Astrocyte (in vitro differentiated cells and primary cell): Measurements from ENCODE around the gene TRMT1L. TPM values are rescaled to one million over a fixed set of nuclear protein-coding genes. Genes with fewer than 3 reads are reported as not detected.

Source experiments
- DNase-seq: peaks from one replicate; pipeline ENCODE4 v3.0.0-alpha.2; 2010; ENCODE audit warnings: low read depth
- FAIRE-seq: peaks from 2 replicates; lab custom pipeline; 2011; peaks lifted over from hg19 to GRCh38; lab: Jason Lieb, UNC
- H2AFZ ChIP-seq: 2 replicates; pipeline ENCODE4 v1.6.0; 2012; ENCODE audit warnings: low read depth, low read length, inconsistent platforms
- H3K27ac ChIP-seq: 2 replicates; pipeline ENCODE4 v1.5.1; 2011; ENCODE audit warnings: low read depth, low read length, inconsistent platforms
- H3K27me3 ChIP-seq: 2 replicates; pipeline ENCODE4 v1.6.0; 2011; ENCODE audit warnings: low read length, inconsistent platforms; ENCODE audit not compliant: insufficient read depth
- H3K36me3 ChIP-seq: 2 replicates; pipeline ENCODE4 v1.5.1; 2011; ENCODE audit warnings: low read length, inconsistent platforms; ENCODE audit not compliant: insufficient read depth
- H3K4me1 ChIP-seq: 2 replicates; pipeline ENCODE4 v1.5.1; 2011; ENCODE audit warnings: low read length, inconsistent platforms; ENCODE audit not compliant: insufficient read depth
- H3K4me2 ChIP-seq: 2 replicates; pipeline ENCODE4 v1.6.0; 2012; ENCODE audit warnings: low read length, inconsistent platforms
- H3K4me3 ChIP-seq: 2 replicates; pipeline ENCODE4 v1.5.1; 2011; ENCODE audit warnings: low read depth, mild to moderate bottlenecking, low read length, inconsistent platforms; ENCODE audit not compliant: insufficient read depth
- H3K79me2 ChIP-seq: 2 replicates; pipeline ENCODE4 v1.6.0; 2012; ENCODE audit warnings: mild to moderate bottlenecking, low read length, inconsistent platforms; ENCODE audit not compliant: insufficient read depth
- H3K9ac ChIP-seq: 2 replicates; pipeline ENCODE4 v1.6.0; 2012; ENCODE audit warnings: mild to moderate bottlenecking, low read length, inconsistent platforms
- H3K9me3 ChIP-seq: 2 replicates; pipeline ENCODE4 v1.5.1; 2012; ENCODE audit warnings: low read depth, mild to moderate bottlenecking, low read length, inconsistent platforms; ENCODE audit not compliant: insufficient read depth
- H4K20me1 ChIP-seq: 2 replicates; pipeline ENCODE4 v1.6.0; 2012; ENCODE audit warnings: low read length, inconsistent platforms; ENCODE audit not compliant: insufficient read depth
- H3K27ac Mint-ChIP-seq: one replicate; pipeline ENCODE4 v1.8.0; 2021; ENCODE audit warnings: mild to moderate bottlenecking, mixed read lengths; ENCODE audit not compliant: unreplicated experiment
- H3K27me3 Mint-ChIP-seq: one replicate; pipeline ENCODE4 v1.8.0; 2021; ENCODE audit warnings: low read depth, mixed read lengths; ENCODE audit not compliant: unreplicated experiment
- H3K36me3 Mint-ChIP-seq: one replicate; pipeline ENCODE4 v1.8.0; 2021; ENCODE audit warnings: low read depth, mixed read lengths; ENCODE audit not compliant: unreplicated experiment
- H3K4me1 Mint-ChIP-seq: one replicate; pipeline ENCODE4 v1.8.0; 2021; ENCODE audit warnings: low read depth, mixed read lengths; ENCODE audit not compliant: unreplicated experiment
- H3K4me3 Mint-ChIP-seq: one replicate; pipeline ENCODE4 v1.8.0; 2021; ENCODE audit warnings: mild to moderate bottlenecking, moderate library complexity, mixed read lengths; ENCODE audit not compliant: unreplicated experiment
- H3K9me3 Mint-ChIP-seq: one replicate; pipeline ENCODE4 v1.8.0; 2021; ENCODE audit warnings: mild to moderate bottlenecking, mixed read lengths; ENCODE audit not compliant: unreplicated experiment
- EZH2 ChIP-seq: IDR thresholded peaks from 2 replicates; pipeline ENCODE4 v1.6.1; 2012; ENCODE audit warnings: mild to moderate bottlenecking, low read length, inconsistent platforms; ENCODE audit not compliant: insufficient read depth
- total RNA-seq: library from RNA; stranded (reverse); gene quantifications from 2 replicates; pipeline ENCODE4 v1.2.1, GENCODE V29; 2021
- TF ChIP-seq, protein P1 (sequence below): IDR thresholded peaks from 2 replicates; pipeline ENCODE4 v1.5.1; 2011; ENCODE audit warnings: low read depth, mild to moderate bottlenecking, inconsistent platforms, low read length, moderate library complexity; ENCODE audit not compliant: insufficient read depth

TRMT1L gene
- total RNA-seq, 1 donor from 2014 or later = 17.0 TPM

DNA sequence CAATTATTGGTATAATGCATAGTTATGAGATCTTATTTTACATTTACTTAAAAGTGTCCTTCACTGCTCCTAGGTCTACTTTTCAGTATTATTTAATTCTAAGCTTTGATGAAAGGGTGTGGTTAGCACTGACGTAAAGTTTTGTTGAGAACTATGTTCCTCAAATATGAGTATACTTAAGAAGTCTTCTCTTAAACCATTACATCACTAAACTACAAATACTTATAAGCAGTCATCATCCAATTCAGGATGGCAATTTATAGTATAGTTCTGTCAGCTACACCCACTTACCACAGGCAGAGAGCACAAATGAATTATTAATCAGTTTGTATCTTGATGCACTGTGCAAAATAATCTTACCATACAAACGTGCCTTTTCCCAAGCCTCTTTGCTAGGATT, 27.0 kb downstream of the TRMT1L start:
- Mint-ChIP-seq H3K4me1 (no peaks in the 10 kb centered on the region), H3K9me3 (peaks cover 3% of the 10 kb centered on the region), H3K4me3 (no peak overlapping the region), H3K27ac (no peak overlapping the region), H3K36me3 (peaks cover 20% of the 10 kb centered on the region), H3K27me3 (no peaks in the 10 kb centered on the region)
- Histone ChIP-seq H3K4me1 (no peaks in the 10 kb centered on the region), H3K4me3 (no peak overlapping the region), H3K4me2 (no peak overlapping the region), H3K79me2 (no peaks in the 10 kb centered on the region), H3K27me3 (no peaks in the 10 kb centered on the region), H3K27ac (no peak overlapping the region), H2AFZ (no peak overlapping the region), H4K20me1 (no peaks in the 10 kb centered on the region), H3K36me3 (peaks cover 5% of the 10 kb centered on the region), H3K9me3 (no peaks in the 10 kb centered on the region), H3K9ac (no peak overlapping the region)
- TF ChIP-seq, protein P1, sequence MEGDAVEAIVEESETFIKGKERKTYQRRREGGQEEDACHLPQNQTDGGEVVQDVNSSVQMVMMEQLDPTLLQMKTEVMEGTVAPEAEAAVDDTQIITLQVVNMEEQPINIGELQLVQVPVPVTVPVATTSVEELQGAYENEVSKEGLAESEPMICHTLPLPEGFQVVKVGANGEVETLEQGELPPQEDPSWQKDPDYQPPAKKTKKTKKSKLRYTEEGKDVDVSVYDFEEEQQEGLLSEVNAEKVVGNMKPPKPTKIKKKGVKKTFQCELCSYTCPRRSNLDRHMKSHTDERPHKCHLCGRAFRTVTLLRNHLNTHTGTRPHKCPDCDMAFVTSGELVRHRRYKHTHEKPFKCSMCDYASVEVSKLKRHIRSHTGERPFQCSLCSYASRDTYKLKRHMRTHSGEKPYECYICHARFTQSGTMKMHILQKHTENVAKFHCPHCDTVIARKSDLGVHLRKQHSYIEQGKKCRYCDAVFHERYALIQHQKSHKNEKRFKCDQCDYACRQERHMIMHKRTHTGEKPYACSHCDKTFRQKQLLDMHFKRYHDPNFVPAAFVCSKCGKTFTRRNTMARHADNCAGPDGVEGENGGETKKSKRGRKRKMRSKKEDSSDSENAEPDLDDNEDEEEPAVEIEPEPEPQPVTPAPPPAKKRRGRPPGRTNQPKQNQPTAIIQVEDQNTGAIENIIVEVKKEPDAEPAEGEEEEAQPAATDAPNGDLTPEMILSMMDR = no peak
- TF ChIP-seq EZH2 = no peak
- FAIRE-seq (no peak), DNase-seq (no peak)

DNA sequence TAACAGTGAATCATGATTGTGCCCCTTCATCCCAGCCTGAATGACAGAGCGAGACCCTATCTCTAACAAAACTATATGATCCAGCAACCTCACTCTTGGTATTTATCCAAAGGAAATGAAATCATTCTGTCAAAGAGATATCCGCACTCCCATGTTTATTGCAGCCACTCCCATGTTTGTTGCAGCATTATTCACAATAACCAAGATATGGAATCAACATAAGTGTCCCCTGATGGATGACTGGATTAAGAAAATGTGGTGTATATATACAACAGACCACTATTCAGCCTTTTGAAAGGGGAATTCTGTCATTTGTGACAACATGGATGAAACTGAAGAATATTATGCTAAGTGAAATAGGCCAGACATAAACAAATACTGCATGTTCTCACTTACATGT, 44.4 kb downstream of the TRMT1L start:
- DNase-seq = no peak
- no peaks in the 10 kb centered on the region for H3K79me2 ChIP-seq
- H3K27me3 Mint-ChIP-seq = no peaks in the 10 kb centered on the region
- H3K4me1 ChIP-seq = no peaks in the 10 kb centered on the region
- no peaks in the 10 kb centered on the region for H4K20me1 ChIP-seq
- H3K36me3 Mint-ChIP-seq = peaks cover 8% of the 10 kb centered on the region
- no peaks in the 10 kb centered on the region for H3K4me1 Mint-ChIP-seq
- no peak overlapping the region for H3K9ac ChIP-seq
- no peak for FAIRE-seq
- H3K4me3 Mint-ChIP-seq = no peak overlapping the region
- no peaks in the 10 kb centered on the region for H3K36me3 ChIP-seq
- no peak overlapping the region for H2AFZ ChIP-seq
- no peaks in the 10 kb centered on the region for H3K27me3 ChIP-seq
- H3K4me3 ChIP-seq = no peak overlapping the region
- TF ChIP-seq, protein P1 = no peak
- TF ChIP-seq EZH2 = no peak
- no peaks in the 10 kb centered on the region for H3K9me3 ChIP-seq
- H3K27ac Mint-ChIP-seq = no peak overlapping the region
- no peak overlapping the region for H3K27ac ChIP-seq
- peaks cover 11% of the 10 kb centered on the region for H3K9me3 Mint-ChIP-seq
- H3K4me2 ChIP-seq = no peak overlapping the region

DNA sequence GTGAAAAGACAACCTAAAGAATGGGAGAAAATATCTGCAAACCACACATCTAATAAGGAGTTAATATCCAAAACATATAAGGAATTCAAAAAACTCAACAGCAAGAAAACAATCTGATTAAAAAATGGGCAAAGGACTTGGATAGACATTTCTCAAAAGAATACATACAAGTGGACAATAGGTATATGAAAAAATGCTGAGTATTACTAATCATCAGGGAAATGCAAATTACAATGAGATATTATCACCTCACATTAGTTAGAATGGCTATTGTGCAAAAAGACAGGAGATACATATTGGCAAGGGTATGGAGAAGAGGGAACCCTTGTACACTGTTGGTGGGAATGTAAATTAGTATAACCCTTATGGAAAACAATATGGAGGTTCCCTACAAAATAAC, 44.9 kb downstream of the TRMT1L start:
- Histone ChIP-seq H3K4me2 (no peak overlapping the region), H3K36me3 (no peaks in the 10 kb centered on the region), H3K9me3 (no peaks in the 10 kb centered on the region), H3K79me2 (no peaks in the 10 kb centered on the region), H4K20me1 (no peaks in the 10 kb centered on the region), H3K4me3 (no peak overlapping the region), H3K4me1 (no peaks in the 10 kb centered on the region), H3K9ac (no peak overlapping the region), H2AFZ (no peak overlapping the region), H3K27me3 (no peaks in the 10 kb centered on the region), H3K27ac (no peak overlapping the region)
- H3K36me3 Mint-ChIP-seq = peaks cover 8% of the 10 kb centered on the region
- no peaks in the 10 kb centered on the region for H3K4me1 Mint-ChIP-seq
- H3K9me3 Mint-ChIP-seq = peaks cover 11% of the 10 kb centered on the region
- FAIRE-seq (no peak), DNase-seq (no peak)
- H3K27me3 Mint-ChIP-seq = no peaks in the 10 kb centered on the region
- H3K27ac Mint-ChIP-seq = no peak overlapping the region
- H3K4me3 Mint-ChIP-seq = no peak overlapping the region
- TF ChIP-seq EZH2 = no peak
- TF ChIP-seq, protein P1 = no peak
